GM19238 (cell line): ENCODE measurements around the gene CSRP2.
A peak's percentile ranks its signal among the peaks of the same experiment; 100 is the strongest.

ENCODE experiments used
- DNase-seq: peaks from one replicate; pipeline ENCODE4 v3.0.0; 2011; ENCODE audit warnings: low spot score; ENCODE audit not compliant: insufficient read length

CSRP2 gene

DNA sequence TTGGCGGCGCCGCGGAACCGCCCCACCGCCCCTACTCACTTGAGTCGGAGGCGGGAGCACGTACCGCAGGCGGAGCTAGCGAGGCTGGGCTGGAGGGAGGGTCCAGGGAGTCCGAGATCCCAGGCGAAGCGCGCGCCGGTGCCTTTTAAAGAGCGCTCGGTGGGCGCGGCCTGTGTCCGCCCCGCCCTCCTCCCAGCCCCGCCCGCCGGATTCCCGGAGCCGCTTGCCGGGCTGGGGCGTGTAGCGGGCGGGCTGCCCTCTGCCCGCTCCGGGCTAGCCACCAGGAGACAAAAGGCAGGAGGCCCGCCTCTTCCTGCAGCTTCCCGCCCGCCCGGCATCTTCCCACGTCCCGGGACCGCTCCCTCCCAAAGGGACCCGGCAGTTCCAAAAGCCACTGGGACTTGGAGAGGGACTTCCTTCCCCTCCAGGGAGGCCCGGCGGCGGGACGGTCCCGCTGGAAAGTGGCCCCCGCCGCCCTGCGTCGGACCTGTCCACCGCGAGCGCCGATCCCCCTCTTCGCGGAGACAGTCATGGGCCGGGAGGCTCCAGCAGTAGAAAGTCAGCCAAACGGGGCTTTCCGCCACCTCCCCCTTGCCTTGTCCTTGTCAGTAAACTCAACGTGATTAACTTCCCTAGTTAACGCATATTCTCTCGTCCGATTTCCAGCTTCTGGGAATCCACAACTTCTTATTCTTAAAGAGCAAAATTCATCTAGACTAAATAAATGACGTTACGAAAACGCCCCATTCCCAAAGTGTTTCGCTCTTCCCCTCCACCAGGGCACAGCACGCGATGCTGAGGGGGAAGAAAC is at the start of gene CSRP2:
Gene CSRP2, minus strand, starts transcription at position 121 of the 811 bp plus-strand sequence. CDS start 12,759 bp downstream, outside the sequence.
- peak; percentile 65 for DNase-seq

- peak; percentile 10 for DNase-seq
These were observed 48.5 kb upstream of the CSRP2 start for GRCh38 chr12:76927170-76927784.

DNA sequence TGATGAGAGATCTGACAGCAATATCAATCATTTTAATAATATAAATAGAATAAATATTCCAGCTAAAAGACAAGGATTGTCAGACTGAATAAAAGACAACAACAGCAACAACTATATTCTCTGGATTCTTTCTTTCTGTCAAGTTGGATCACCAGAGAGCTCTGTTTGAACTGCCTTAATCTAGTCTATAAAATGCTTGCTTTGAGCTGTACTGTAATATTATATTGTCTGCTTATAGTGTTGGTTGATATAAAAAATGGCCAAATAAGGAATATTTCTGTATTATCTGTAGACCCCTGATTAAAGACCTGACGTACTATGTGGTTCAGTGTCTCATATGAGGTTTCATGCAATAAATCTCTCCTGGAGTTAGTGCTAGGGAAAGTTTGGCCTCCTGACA is 46.3 kb upstream of the CSRP2 start:
- no peak for DNase-seq

DNA sequence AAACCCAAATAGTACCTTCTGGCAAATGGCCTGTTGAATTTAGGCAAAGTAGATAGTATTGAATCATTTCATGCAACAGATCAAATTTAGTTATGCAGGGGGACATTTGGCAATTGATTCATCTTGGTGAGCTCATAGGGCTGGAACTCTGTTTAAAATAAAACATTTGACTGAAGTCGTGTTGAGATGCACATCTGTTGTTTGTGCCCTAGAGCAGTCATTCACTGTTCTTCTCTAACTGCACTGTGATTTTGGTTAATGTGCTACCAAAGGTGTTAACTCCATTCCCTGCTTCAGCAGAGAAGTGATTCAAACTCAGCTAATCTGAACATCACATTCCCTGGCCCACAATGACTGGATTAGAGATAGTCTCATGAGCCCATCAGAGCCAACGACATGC is 44.0 kb upstream of the CSRP2 start:
- DNase-seq, result no peak

- DNase-seq, result no peak
These were observed 43.3 kb upstream of the CSRP2 start for GRCh38 chr12:76921891-76922664.

DNA sequence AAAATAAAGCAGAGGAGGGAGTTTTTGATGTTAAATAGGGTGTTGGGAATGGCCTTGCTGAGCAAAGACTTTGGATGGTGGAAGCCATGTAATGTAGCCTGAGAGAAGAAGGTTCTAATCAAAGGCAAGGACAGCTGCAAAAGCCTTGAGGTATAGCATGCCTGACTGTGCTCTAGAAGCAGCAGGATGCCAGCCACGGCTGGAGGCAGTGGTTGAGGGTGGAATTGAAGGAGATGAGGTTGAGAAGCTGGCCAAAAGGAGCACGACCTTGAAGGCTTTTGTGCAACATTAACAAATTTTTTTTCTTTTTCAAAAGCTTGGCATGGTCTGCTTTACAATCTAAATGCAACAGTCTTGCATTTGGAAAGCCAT is 42.3 kb upstream of the CSRP2 start:
- no peak for DNase-seq

DNA sequence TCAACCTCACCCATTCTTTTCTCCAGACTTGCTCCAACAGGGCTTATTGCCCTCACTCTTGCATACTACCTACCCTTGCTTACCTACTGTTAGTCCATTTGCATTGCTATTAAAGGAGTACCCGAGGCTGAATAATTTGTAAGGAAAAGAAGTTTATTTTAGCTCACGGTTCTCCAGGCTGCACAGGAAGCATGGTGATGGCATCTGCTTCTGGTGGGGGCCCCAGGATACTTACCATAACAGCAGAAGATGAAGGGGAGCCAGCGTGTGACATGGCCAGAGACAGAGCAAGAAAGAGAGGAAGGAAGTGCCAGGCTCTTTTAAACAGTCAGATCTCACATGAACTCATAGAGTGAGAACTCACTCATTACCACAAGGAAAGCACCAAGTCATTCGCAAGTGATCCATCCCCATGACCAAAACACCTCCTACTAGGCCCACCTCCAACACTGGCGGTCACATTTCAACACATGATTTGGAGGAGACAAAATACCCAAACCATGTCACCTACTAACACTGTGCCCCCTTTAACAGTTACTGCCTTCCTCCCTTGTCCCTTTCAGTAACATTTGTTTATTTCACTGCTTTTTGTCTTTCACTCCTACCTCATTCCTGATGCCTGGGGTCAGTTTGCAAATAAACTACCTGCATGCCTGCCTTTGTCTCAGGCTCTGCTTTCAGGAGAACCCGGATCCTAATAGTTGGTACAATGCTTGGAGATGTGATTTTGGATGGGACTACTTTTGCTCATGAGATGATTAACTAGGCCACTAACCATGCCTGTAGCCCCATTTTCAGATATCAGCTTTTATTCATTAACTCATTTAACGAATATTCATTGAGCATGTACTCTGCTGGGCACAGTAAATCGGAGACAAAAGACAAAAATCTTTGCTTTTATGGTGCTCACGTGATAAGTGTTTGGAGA is 41.6 kb upstream of the CSRP2 start:
- DNase-seq, result no peak

DNA sequence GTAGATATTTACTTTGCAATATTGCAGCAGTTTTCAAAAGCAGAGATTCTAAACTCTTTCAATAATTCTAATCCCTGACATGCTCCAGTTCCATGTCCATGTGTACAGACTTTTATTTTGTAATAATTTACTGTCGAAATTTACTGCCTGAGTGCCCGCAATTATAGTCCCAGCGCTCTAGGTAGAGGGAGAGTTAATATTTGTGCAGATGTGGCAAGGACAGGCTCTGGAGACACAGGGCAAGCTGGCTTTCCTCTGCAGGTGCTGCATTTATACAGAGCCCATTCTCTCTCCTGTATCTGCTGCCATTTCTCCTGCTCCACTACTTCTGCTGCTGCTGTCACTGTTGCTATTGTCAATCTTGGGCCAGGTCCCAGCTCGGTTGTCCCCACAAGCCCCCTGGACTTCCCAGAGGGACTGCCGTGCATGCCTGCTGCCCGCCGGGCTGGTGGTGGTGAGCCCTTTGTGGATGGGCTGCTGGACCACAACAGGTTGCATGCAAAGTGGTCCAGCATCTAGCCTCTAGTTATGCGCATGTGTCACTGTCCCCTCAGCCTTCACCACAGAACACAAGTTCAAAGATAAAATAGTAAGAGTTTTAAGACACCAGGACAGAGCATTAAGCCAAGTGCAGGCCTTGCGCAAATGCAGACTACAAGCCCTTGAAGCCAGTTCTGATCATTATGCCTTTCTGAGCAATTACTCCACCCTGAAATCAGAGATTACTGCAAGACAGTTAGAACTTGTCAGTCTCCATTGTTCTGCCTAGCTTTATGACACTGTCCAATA is 40.8 kb upstream of the CSRP2 start:
- DNase-seq, result no peak

DNA sequence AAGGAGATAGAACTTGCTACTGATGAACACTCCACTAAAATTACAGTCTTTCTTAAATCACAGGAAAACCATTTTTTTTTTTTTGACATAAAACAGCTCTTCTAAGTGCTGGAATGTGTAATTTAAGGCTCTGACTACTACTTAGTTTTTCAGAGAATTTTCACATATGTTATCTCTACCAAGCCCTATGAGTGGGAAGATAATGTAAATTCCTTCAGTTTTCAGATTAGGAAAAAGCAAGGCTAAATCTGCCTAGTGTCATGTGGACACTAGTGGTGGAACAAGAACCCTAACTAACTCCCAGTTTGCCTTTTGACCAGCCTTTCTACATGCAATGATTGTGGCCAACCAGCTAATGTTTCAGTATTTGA is 37.3 kb upstream of the CSRP2 start:
- no peak for DNase-seq

- no peak for DNase-seq
These were observed 36.7 kb upstream of the CSRP2 start for GRCh38 chr12:76915361-76916169.

DNA sequence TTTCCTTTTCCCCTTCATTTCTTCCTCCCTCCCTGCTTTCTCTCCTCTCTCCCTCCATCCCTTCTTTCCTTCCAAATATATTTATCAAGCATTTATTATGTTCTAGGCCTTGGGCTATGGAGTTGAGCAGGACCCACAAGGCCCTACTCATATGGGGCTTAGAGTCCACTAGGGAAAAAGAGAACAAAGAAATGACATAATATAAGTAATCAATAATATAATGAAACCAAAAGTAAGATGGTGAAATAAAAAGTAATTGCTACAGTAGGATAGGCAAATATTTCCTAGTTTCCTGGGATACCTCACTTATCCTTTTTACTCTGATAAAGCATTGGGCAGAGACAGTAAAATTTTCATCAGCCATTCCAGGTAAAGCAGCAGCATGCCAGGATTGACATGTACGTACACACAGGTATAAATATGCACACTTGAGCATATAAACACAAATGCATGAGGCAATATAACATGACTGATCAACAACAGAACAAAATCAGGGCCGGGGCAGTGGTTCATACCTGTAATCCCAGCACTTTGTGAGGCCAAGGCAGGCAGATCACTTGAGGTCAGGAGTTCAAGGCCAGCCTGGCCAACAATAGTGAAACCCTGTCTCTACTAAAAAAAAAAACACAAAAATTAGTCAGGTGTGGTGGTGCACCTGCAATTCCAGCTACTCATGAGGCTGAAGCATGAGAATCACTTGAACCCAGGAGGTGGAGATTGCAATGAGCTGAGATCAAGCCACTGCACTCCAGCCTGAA is 35.5 kb upstream of the CSRP2 start:
- DNase-seq, result no peak

DNA sequence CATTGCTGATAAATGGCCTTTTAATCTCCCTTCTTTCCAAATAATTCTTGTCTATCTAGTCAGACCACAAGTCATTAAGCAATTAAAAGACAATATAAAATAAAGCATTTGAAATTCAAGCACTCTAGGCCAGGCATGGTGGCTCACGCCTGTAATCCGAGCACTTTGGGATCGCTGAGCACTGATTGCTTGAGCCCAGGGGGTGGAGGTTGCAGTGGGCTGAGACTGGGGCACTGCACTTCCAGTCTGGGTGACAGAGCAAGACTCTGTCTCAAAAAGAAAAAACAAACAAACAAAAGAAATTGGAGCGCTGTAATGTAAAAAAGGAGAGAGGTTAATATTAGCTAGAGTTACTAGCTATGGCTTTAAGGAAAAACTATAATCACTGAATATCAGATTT is 30.5 kb upstream of the CSRP2 start:
- no peak for DNase-seq

DNA sequence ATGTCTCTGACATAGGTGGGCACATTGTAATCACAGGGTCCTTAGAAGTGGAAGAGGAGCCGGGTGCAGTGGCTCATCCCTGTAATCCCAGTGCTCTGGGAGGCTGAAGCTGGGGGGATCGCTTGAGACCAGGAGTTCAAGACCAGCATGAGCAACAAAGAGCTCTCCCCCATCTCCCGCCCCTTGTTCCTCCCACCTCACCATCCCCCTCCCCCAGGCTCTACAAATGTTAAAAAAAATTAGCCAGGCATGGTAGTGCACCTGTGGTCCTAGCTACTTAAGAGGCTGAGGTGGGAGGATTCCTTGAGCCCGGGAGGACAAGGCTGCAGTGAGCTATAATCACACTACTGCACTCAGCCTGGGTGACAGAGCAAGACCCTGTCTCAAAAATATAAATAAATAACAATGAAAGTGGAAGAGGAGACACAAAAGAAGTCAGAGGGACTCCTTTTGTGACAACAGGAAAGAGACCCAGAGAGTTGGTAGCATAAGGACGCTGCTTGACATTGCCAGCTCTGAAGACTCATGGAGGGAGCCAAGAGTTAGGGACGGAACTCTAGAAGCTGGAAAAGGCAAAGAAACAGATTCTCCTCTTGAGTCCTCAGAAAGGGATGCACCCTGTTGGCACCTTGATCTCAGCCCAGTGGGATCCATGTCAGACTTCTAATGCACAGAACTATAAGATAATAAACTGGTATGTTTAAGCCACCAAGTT is 29.6 kb upstream of the CSRP2 start:
- DNase-seq, result no peak

- DNase-seq, result no peak
These were observed 23.0 kb upstream of the CSRP2 start for GRCh38 chr12:76901628-76902380.

- DNase-seq, result no peak
These were observed 20.7 kb upstream of the CSRP2 start for GRCh38 chr12:76899522-76899921.

DNA sequence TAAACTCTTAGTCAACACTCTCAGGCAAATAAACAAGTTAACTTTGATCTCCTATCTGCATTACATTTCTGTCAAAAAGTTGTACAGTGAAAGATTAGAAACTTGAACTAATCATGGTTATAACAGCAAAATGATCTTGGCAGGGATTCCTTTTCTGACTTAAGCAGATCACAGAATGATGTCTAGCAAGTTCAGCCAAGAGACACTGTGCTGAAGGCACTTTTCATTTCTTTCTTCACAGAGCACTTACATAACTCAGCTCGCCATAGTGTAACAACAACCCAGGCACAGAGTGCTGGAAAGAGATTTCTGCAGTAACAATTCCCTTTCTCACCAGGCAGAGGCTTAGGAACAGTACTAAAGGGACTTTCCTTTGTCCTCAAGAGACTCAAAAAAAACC is 19.6 kb upstream of the CSRP2 start:
- no peak for DNase-seq

DNA sequence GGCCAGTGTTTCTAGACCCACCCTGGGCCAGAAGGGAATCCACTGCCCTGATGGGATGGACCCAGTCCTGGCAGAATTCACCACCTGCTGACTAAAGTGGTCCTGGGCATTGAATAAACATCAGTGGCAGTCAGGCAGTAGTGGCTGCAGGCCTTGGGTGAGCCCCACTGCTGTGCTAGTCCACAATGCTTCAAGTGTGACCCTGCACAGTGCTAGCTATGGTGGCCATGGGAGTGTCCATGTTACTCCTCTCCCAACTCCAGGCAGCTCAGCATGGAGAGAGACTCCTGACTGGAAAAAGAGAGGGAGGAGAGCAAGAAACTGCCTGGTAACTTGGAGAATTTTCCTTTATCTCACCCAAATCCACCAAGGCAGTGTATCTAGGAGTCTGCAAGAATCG is 17.5 kb upstream of the CSRP2 start:
- DNase-seq, result no peak

DNA sequence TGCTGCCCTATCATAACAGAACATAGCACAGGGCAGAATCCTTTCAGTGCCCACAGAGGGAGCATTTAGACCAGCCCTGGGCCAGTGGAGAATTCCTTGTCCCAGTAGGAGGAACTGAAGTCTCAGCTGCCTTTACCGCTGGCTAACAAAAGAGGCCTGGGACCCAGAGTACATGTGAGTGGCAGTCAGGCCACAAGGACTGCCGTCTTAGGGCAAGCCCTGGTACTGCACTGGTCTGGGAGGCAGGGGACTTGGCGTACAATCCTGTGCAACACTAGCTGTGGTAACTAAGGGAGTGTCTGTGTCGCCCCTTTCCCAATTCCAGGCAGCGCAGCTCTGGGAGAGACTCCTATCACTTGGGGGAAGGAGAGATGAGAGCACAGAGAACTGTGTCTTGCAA is 17.0 kb upstream of the CSRP2 start:
- DNase-seq, result no peak
